GM18951 (cell line): ENCODE measurements around the gene WBP1.
"Not testable (repeated sequence)": the region's sequence is repeated elsewhere in the genome, so short reads cannot be mapped to it uniquely, and the experiment has no call there.

ENCODE experiments used
- POLR2A ChIP-seq: IDR thresholded peaks from 4 replicates; pipeline ENCODE4 v1.6.1; 2011; ENCODE audit warnings: mild to moderate bottlenecking; ENCODE audit not compliant: insufficient read length, insufficient read depth; ENCODE audit errors: extremely low read depth
- in situ Hi-C: fragments of 300-500 bp; cut with MboI; formaldehyde crosslinking; loops from one replicate; pipeline ENCODE4 v1.12.0; 2022; ENCODE audit warnings: low sequenced_read_pairs, mixed read lengths, inconsistent platforms; ENCODE audit not compliant: unreplicated experiment

WBP1 gene

GRCh38 chr2:74458132-74458937 lies at the start of gene WBP1:
Gene WBP1 (plus strand): TSS chr2:74458438. CDS start chr2:74458603, 165 bp downstream.
- peak; percentile 45 for TF ChIP-seq POLR2A
- in situ Hi-C loops: no loop called here

- TF ChIP-seq POLR2A: no peak
- in situ Hi-C loops: no loop called here
Measured at GRCh38 chr2:74413001-74413698, 45.1 kb upstream of the WBP1 start.

- no peak for TF ChIP-seq POLR2A
- in situ Hi-C loops: no loop called here
Measured at GRCh38 chr2:74414441-74414840, 43.8 kb upstream of the WBP1 start.

GRCh38 chr2:74414881-74415761 lies 43.1 kb upstream of the WBP1 start:
- TF ChIP-seq POLR2A: no peak
- in situ Hi-C loops: no loop called here

GRCh38 chr2:74415762-74416395 lies 42.4 kb upstream of the WBP1 start:
- no peak for TF ChIP-seq POLR2A

GRCh38 chr2:74416778-74417177 lies 41.5 kb upstream of the WBP1 start:
- no peak for TF ChIP-seq POLR2A
- in situ Hi-C loops: no loop called here

More at GRCh38 chr2:74415762-74416395, 42.4 kb upstream of the WBP1 start:
- in situ Hi-C loops: no loop called here

- in situ Hi-C loops: no loop called here
- no peak for TF ChIP-seq POLR2A
Measured at GRCh38 chr2:74417197-74417596, 41.0 kb upstream of the WBP1 start.

- in situ Hi-C loops: no loop called here
- no peak for TF ChIP-seq POLR2A
Measured at GRCh38 chr2:74417763-74418162, 40.5 kb upstream of the WBP1 start.

GRCh38 chr2:74418312-74418711 lies 39.9 kb upstream of the WBP1 start:
- in situ Hi-C loops: no loop called here
- TF ChIP-seq POLR2A: no peak

GRCh38 chr2:74419345-74419744 lies 38.9 kb upstream of the WBP1 start:
- in situ Hi-C loops: no loop called here
- no peak for TF ChIP-seq POLR2A

- in situ Hi-C loops: no loop called here
- no peak for TF ChIP-seq POLR2A
Measured at GRCh38 chr2:74420006-74420405, 38.2 kb upstream of the WBP1 start.

GRCh38 chr2:74420443-74421103 lies 37.7 kb upstream of the WBP1 start:
- in situ Hi-C loops: not testable (repeated sequence)

- in situ Hi-C loops: no loop called here
- TF ChIP-seq POLR2A: peak; percentile 80
Measured at GRCh38 chr2:74421221-74421870, 36.9 kb upstream of the WBP1 start, which contains the start of the genes C2orf81 and WDR54. Gene C2orf81 (minus strand): TSS chr2:74421619. CDS start chr2:74421560, 59 bp downstream. Gene WDR54 (plus strand): TSS chr2:74421730. CDS start chr2:74422154, 424 bp downstream.
